ENCODE results near the gene TMEM40. TPM values are rescaled to one million over a fixed set of nuclear protein-coding genes. Genes with fewer than 3 reads are reported as not detected.

The TMEM40 gene
- total RNA-seq, 2 donors from 2014 or later, result not detected

DNA sequence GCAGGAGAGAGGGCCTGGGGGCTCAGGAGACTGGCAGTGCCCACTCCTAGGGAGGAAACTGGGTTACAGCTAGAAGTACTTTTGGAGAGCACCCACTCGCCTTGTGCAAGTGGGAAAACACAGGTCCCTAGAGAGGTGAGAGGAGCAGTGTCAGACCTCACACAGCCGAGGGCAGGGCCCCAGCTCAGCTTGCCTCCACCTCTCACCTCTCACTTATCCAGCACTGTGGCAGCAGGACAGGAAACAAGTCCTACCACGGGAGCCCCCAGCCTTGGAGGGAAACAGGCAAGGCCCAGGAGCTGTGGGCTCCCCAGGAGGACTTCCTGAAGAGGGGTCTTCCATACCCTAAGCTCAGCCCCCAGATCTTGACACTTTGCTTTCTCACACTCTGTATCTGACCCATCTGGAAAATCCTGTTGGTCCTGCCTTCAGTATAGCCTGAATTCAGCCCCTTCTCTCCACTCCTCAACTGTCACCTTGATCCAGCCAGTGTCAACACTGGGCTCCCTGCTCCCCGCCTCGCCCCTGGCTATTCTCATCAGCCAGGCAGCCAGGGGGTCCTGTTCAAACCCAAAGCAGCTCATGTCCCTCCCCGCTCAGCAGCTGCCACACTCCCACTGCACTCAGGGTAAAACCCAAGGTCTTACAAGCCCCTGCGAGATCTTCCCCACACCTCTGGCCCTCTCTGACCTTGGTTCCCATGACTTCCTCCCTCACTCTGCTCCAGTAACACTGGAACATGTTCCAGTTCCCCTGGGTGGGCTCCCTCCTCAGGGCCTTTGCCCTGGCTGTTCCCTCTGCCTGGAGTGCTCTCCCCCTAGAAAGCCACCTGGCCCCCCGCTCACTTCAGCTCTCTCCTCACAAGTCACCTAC is 870 bp upstream of the TMEM40 start:
- no peaks in the 10 kb centered on the region for H3K9me3 ChIP-seq
- H3K4me1 ChIP-seq (ENCODE audit: control insufficient read depth in 1 of 2, low read depth in 2 of 2), result peaks cover 8 to 9% of the 10 kb centered on the region in 2 donors
- no peaks in the 10 kb centered on the region for H3K27me3 ChIP-seq (replicated peaks; ENCODE audit: insufficient read depth)
- H3K4me3 ChIP-seq, result no peak overlapping the region
- no peak for TF ChIP-seq CTCF (IDR thresholded peaks at IDR 0.05)
- no peak overlapping the region for H3K27ac ChIP-seq
- DNase-seq (ENCODE audit: low spot score) (no peak), ATAC-seq (ENCODE audit: insufficient number of reproducible peaks, low FRiP score, low read depth) (no peak)
- H3K36me3 ChIP-seq, result no peaks in the 10 kb centered on the region

GRCh38 chr3:12758025-12758781 is 856 bp downstream of the TMEM40 start:
- no peaks in the 10 kb centered on the region for H3K36me3 ChIP-seq
- peak overlapping the region; percentile 33 to 71 for H3K27ac ChIP-seq
- no peaks in the 10 kb centered on the region for H3K27me3 ChIP-seq (replicated peaks; ENCODE audit: insufficient read depth)
- DNase-seq (ENCODE audit: low spot score) (no peak), ATAC-seq (ENCODE audit: insufficient number of reproducible peaks, low FRiP score, low read depth) (no peak)
- peak overlapping the region; percentile 45 for H3K4me3 ChIP-seq
- H3K4me1 ChIP-seq (ENCODE audit: control insufficient read depth in 1 of 2, low read depth in 2 of 2), result peaks cover 8 to 9% of the 10 kb centered on the region in 2 donors
- no peaks in the 10 kb centered on the region for H3K9me3 ChIP-seq
- TF ChIP-seq CTCF (IDR thresholded peaks at IDR 0.05), result no peak

DNA sequence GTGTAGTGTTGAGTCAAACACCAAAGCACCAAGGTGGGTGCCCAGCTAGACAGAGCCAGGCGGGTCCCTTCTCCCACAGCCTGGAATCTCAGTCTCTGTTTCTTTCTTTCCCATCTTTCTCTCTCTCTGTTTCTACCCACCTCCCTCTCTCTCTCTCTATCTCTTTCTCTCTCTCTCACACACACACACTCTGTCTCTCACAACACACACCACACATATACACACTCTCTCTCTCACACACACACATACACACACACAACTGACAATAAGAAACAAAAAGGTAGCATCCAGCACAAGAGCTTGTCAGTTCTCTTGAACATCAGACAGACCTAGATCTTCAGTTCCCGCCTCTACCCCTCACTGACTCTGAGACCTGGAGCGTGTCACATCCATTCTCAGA is 2.4 kb downstream of the TMEM40 start:
- TF ChIP-seq CTCF (IDR thresholded peaks at IDR 0.05), result no peak

DNA sequence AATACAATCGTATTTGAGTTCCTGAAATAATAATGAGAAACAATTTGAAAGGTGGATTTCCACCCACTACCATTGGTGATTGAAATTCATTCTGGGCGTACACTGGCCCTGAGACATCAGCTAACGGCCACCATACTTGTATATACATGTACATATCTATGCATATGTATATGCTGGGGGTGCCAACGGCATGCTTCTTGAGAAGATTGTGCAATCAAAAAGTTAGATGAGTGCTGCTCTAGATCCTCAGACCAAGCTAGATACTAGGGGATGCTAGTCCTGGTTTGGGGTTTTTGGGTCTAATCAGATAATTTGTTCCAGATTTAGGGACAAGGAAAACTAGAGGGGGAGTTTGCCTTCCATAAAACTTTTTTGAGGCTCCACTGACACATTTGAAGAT is 2.9 kb downstream of the TMEM40 start:
- TF ChIP-seq CTCF (IDR thresholded peaks at IDR 0.05), result no peak
- Histone ChIP-seq H3K27ac (no peak overlapping the region), H3K27me3 (replicated peaks; ENCODE audit: insufficient read depth) (no peaks in the 10 kb centered on the region), H3K4me3 (no peak overlapping the region), H3K36me3 (no peaks in the 10 kb centered on the region), H3K9me3 (no peaks in the 10 kb centered on the region), H3K4me1 (ENCODE audit: control insufficient read depth in 1 of 2, low read depth in 2 of 2) (peaks cover 8 to 9% of the 10 kb centered on the region in 2 donors)
- DNase-seq (ENCODE audit: low spot score) (no peak), ATAC-seq (ENCODE audit: insufficient number of reproducible peaks, low FRiP score, low read depth) (no peak)

More for the DNA sequence above, 2.4 kb downstream of the TMEM40 start:
- H3K27ac ChIP-seq, result no peak overlapping the region
- no peak for DNase-seq (ENCODE audit: low spot score)
- H3K27me3 ChIP-seq (replicated peaks; ENCODE audit: insufficient read depth), result no peaks in the 10 kb centered on the region
- no peaks in the 10 kb centered on the region for H3K9me3 ChIP-seq
- no peak overlapping the region for H3K4me3 ChIP-seq
- H3K4me1 ChIP-seq (ENCODE audit: control insufficient read depth in 1 of 2, low read depth in 2 of 2), result peaks cover 8 to 9% of the 10 kb centered on the region in 2 donors
- no peak for ATAC-seq (ENCODE audit: insufficient number of reproducible peaks, low FRiP score, low read depth)
- H3K36me3 ChIP-seq, result no peaks in the 10 kb centered on the region

DNA sequence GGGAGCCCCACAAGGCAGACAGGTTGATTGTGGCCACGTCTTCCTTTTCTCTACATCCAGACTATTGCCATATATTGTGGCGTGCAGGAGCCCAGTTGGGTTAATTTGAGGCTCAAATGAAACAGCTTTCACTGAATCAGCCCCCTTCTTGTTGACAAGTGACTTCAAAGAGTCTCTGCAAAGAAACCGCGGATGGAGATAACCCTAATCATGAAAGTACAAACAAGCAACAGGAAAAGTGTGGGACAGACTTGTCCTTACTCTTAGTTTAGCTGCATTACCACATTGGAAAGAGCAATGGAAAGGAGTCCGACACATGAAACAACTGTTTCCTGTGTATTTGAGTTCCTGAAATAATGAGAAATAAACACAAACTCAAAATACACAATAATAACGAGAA is 3.3 kb downstream of the TMEM40 start:
- no peak for DNase-seq (ENCODE audit: low spot score)

More for the DNA sequence above, 3.3 kb downstream of the TMEM40 start:
- no peak for ATAC-seq (ENCODE audit: insufficient number of reproducible peaks, low FRiP score, low read depth)
- no peaks in the 10 kb centered on the region for H3K27me3 ChIP-seq (replicated peaks; ENCODE audit: insufficient read depth)
- no peaks in the 10 kb centered on the region for H3K9me3 ChIP-seq
- H3K36me3 ChIP-seq, result no peaks in the 10 kb centered on the region
- TF ChIP-seq CTCF (IDR thresholded peaks at IDR 0.05), result no peak
- H3K4me1 ChIP-seq (ENCODE audit: control insufficient read depth in 1 of 2, low read depth in 2 of 2), result peaks cover 8 to 12% of the 10 kb centered on the region in 2 donors
- H3K27ac ChIP-seq, result no peak overlapping the region
- H3K4me3 ChIP-seq, result no peak overlapping the region
